Retinal pigment epithelial cell (primary cell): ENCODE data around the gene GABRB3.

Source experiments
- DNase-seq: peaks from one replicate; pipeline ENCODE4 v3.0.0-alpha.2; 2010; ENCODE audit warnings: low read depth
- H3K4me3 ChIP-seq: 2 replicates; pipeline ENCODE4 v1.5.1; 2011; ENCODE audit warnings: mild to moderate bottlenecking, low read length, control low read depth, moderate library complexity
- CTCF ChIP-seq: conservative IDR thresholded peaks from 2 replicates; pipeline ENCODE4 v1.5.1; 2011; ENCODE audit warnings: low read depth, low read length, control low read depth, inconsistent platforms

Gene GABRB3

DNA sequence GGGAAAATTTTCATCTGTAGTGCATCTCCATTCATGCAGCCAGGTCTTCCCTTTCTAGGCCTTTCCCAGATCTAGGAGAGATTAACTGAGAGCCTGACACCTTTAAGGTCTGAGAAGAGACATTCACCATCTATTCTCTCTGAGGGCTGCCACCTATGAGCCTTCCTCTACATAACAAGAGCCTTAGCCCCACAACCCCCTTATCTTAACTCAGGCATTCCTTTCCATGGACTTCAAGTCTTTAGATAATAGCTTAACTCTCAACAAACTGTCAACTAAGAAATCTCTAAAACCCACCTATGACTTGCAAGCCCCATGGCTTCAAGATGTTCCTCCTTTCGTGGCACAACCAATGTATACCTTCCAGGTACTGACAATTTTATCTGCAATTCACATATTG, 121.0 kb downstream of the GABRB3 start:
- DNase-seq: no peak
- H3K4me3 ChIP-seq: no peak overlapping the region
- no peak for TF ChIP-seq CTCF

DNA sequence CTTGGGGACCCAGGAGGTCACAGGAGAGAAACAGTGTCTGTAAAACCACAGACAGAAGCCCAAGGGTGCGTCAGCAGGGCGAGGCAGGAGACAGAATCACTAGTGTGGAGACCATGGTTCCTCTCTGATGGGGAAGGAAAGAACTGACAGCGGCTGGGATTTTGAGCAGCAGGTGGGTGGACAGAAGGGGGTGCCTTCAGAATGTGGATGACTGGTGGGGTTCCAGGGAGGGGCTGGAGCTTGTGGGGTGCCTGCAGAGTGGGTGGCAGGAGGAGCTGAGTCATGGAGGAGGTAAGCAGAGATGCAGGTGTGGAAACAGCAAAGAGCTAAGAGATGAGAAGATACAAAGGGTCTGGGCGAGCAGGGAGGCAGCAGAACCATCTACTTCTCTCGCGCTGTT, 124.2 kb downstream of the GABRB3 start:
- no peak for TF ChIP-seq CTCF
- no peak for DNase-seq
- no peak overlapping the region for H3K4me3 ChIP-seq

DNA sequence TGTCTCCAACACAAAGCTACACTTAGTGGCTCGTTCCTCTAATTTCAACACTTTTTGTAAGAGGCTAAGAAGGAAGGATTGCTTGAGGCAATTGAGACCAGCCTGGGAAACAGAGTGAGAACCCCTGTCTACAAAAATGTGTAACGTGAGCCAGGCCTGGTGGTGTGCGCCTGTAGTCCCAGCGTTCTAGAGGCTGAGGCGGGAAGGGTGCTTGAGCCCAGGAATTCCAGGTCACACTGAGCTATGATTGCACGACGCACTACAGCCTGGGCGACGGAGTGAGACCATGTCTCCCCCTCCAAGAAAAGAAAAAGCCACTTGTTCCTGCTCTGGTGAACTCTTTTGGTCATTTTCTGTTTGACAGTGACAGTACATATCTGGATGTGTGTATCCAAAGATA, 127.9 kb downstream of the GABRB3 start:
- no peak for TF ChIP-seq CTCF
- H3K4me3 ChIP-seq: no peak overlapping the region
- no peak for DNase-seq

GRCh38 chr15:26641144-26641543, 131.7 kb downstream of the GABRB3 start:
- no peak for DNase-seq
- no peak for TF ChIP-seq CTCF
- H3K4me3 ChIP-seq: no peak overlapping the region

DNA sequence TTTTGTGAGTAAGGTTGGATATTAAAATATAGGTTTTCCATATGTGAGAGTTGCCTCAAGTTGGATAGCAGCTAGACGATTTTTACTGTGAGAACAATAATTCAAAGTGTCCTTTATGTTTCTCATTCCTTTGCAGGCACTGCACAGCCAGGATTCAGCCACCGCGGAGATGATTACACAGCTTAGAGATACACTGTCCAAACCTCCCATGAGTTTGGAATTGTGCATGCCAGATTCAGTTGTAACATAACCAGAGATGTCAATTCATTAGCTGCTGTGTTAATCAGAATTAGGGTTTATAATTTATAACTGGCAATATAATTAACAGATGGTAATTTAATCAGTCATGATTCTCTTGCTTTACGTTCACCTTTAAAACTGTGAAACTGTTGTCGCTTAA, 132.3 kb downstream of the GABRB3 start:
- no peak for DNase-seq
- H3K4me3 ChIP-seq: no peak overlapping the region
- TF ChIP-seq CTCF: no peak

- no peak overlapping the region for H3K4me3 ChIP-seq
- DNase-seq: no peak
- TF ChIP-seq CTCF: no peak
Observed at GRCh38 chr15:26639966-26640365, 132.9 kb downstream of the GABRB3 start.

- DNase-seq: no peak
- no peak overlapping the region for H3K4me3 ChIP-seq
- TF ChIP-seq CTCF: no peak
Observed at GRCh38 chr15:26635614-26636013, 137.3 kb downstream of the GABRB3 start.
